D721Med (cell line): Measurements from ENCODE around the gene NDST4.

Source experiments
- DNase-seq: peaks from one replicate; pipeline ENCODE4 v3.0.0; 2011; ENCODE audit warnings: low spot score; ENCODE audit not compliant: insufficient read length
- FAIRE-seq: peaks from 2 replicates; lab custom pipeline; 2011; peaks lifted over from hg19 to GRCh38; lab: Jason Lieb, UNC
- TF ChIP-seq, protein P1 (sequence below): IDR thresholded peaks from 2 replicates; pipeline ENCODE4 v1.5.1; 2012; ENCODE audit warnings: mild to moderate bottlenecking, control low read depth; ENCODE audit not compliant: insufficient read depth; ENCODE audit errors: missing control alignments

NDST4 gene

DNA sequence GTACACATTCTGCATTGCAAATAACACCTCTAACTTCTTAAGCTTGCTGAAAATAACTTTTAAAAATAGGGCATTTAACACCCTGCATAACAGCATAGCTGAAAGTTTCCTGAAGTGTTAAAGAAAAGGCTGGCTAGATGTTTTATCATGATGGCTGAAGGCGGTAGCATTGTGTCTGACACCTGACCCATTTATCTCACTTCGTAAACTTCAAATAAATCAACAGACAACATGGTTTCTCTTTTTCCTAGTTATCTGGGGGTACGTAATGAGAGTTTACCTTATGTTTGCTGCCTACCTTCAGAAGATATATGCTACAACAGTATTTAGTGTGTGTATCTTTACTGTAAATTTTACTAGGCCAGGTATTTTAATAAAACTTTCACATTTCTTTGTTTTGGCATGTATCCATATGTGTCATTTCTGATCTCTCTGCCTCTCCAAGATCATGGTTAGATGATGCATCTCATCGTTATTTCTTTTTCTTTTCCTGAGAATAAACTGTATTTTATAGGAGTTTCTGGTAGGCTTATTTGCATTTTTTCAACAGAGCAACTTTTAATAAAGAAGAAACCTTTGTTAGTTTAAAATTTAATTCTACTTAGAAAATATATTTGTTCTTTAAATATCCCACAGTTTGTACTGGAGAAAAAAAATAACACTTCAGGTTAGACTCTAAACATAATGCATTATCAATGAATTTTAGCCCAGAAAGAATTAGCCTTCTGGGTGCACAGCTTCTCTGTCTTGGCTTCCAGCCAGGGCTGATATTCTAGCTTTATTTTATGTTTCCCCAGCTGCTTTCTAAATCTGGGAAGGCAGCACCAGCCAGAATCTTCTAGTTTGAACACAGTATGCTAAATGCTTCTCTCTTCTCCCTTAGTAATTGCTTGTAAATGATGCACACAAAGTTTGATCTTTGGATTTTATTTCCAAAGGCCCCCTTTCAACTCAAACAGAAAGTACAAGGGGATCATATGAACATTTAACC is 2.9 kb downstream of the NDST4 start:
- DNase-seq, result no peak
- TF ChIP-seq, protein P1, sequence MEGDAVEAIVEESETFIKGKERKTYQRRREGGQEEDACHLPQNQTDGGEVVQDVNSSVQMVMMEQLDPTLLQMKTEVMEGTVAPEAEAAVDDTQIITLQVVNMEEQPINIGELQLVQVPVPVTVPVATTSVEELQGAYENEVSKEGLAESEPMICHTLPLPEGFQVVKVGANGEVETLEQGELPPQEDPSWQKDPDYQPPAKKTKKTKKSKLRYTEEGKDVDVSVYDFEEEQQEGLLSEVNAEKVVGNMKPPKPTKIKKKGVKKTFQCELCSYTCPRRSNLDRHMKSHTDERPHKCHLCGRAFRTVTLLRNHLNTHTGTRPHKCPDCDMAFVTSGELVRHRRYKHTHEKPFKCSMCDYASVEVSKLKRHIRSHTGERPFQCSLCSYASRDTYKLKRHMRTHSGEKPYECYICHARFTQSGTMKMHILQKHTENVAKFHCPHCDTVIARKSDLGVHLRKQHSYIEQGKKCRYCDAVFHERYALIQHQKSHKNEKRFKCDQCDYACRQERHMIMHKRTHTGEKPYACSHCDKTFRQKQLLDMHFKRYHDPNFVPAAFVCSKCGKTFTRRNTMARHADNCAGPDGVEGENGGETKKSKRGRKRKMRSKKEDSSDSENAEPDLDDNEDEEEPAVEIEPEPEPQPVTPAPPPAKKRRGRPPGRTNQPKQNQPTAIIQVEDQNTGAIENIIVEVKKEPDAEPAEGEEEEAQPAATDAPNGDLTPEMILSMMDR, result no peak
- FAIRE-seq, result peak; percentile 6

DNA sequence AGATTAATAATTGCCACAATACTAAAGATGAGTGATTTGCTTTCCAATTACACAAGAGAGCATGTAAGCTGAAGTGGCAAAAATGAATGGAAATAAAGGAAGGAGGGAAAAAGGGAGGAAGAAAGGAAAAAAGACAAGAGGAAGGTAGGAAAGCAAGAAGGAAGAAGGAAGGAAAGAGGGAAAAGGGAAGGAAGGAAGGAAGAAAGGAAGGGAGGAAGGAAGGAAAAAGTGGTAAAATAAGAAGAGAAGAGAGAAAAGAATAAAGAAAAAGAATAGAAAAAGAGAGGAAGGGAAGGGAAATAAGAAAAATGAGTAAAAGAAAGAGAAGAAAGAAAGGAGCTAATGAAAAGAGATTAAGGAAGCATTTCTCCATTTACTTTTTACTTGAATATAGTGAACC is 4.6 kb downstream of the NDST4 start:
- no peak for FAIRE-seq
- TF ChIP-seq, protein P1, result no peak
- no peak for DNase-seq

- FAIRE-seq, result no peak
- TF ChIP-seq, protein P1, result no peak
Observed at GRCh38 chr4:115107411-115107810, 6.0 kb downstream of the NDST4 start.

DNA sequence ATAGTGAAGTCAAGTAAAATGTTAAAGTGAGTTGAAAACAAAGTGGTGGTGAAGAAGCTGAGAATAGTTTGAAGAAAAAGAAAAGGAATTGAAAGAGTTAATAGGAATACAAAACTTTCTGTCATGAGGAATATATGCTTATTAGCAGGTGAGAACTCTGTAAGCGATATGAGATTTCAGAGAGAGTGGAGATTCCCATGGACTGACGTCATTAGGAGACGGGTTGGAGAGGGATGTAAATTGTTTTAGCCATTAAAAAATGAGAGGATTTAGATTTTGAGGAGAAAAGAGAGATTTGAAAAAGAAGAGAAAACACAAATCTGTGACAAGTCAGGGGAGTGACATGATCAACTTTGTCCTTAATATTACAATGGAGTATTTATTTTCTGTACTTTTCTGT is 11.7 kb downstream of the NDST4 start:
- TF ChIP-seq, protein P1, result no peak
- DNase-seq (no peak), FAIRE-seq (no peak)

More at GRCh38 chr4:115107411-115107810, 6.0 kb downstream of the NDST4 start:
- no peak for DNase-seq

GRCh38 chr4:115090483-115091075 is 22.8 kb downstream of the NDST4 start:
- DNase-seq (no peak), FAIRE-seq (no peak)
- TF ChIP-seq, protein P1, result peak; percentile 66

GRCh38 chr4:115082633-115083032 is 30.8 kb downstream of the NDST4 start:
- FAIRE-seq (no peak), DNase-seq (no peak)
- TF ChIP-seq, protein P1, result no peak

DNA sequence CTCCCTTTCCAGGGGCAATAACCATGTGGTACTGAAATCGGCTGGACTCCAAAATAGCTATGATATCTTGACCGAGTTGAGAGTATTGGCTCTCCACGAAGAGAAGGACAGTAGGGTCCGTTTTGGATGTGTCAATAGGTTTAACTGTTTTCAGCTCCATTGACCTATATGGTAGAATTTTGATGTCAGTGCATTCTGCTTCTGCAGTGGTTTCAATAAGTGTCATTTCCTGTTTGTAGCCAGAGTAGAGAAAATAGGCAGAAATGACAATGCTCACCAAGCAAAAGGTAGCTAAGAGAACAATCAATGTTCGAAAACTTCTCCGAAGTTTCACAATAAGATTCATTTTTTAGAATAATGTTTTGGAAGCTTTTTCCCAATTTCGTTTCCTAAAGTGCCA is 36.7 kb downstream of the NDST4 start:
- FAIRE-seq, result no peak
- no peak for DNase-seq
- TF ChIP-seq, protein P1, result no peak
